Prostate gland (tissue), 2 donors: ENCODE results near the gene ZNF784.

Experiments used
- POLR2A ChIP-seq: fragments of 450-650 bp; IDR thresholded peaks from one replicate; pipeline ENCODE4 v1.6.1; 2016; ENCODE audit warnings: antibody characterized with exemption, mild to moderate bottlenecking
- TF ChIP-seq, protein P1 (sequence below), 4 experiments: fragments of 200-600 bp in 2 of 4; fragments of 450-650 bp in 2 of 4; sonication (generic) in 2 of 4; IDR thresholded peaks; 1 replicate in 3 of 4; 2 replicates in 1 of 4; pipeline ENCODE4 v1.5.1; 2016 to 2019; ENCODE audit warnings: antibody characterized with exemption in 4 of 4, mild to moderate bottlenecking in 2 of 4, moderate library complexity in 2 of 4

DNA sequence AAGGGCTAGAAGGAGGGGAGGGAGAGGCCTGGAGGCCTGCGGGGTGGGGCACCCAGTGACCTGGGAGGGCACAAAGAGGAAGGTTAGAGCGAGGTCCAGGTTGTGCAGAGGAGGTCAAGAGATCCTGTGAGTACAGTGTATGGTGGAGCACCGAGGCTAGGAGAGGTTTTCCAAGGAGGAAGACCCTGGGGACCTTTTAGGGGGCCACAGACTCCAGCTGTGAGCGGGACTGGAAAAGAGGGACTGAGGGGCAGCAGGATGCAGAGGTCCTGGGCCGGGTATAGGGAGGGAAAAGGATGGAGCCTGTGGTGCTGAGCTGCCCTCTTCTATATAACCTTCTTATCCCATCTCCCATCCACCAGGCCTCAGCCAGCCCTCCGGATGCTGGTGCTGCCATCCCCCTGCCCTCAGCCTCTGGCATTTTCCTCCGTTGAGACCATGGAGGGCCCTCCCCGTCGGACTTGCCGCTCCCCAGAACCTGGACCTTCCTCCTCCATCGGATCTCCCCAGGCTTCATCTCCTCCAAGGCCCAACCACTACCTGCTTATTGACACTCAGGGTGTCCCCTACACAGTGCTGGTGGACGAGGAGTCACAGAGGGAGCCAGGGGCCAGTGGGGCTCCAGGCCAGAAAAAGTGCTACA is 19.9 kb upstream of the ZNF784 start:
- no peak for TF ChIP-seq POLR2A
- TF ChIP-seq, protein P1, sequence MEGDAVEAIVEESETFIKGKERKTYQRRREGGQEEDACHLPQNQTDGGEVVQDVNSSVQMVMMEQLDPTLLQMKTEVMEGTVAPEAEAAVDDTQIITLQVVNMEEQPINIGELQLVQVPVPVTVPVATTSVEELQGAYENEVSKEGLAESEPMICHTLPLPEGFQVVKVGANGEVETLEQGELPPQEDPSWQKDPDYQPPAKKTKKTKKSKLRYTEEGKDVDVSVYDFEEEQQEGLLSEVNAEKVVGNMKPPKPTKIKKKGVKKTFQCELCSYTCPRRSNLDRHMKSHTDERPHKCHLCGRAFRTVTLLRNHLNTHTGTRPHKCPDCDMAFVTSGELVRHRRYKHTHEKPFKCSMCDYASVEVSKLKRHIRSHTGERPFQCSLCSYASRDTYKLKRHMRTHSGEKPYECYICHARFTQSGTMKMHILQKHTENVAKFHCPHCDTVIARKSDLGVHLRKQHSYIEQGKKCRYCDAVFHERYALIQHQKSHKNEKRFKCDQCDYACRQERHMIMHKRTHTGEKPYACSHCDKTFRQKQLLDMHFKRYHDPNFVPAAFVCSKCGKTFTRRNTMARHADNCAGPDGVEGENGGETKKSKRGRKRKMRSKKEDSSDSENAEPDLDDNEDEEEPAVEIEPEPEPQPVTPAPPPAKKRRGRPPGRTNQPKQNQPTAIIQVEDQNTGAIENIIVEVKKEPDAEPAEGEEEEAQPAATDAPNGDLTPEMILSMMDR (IDR thresholded peaks at IDR 0.05) = no peak
